Mononuclear cell (primary cell): ENCODE results near the gene COL10A1. TPM values are rescaled to one million over a fixed set of nuclear protein-coding genes. Genes with fewer than 3 reads are reported as not detected.
"Not testable (repeated sequence)": the region's sequence is repeated elsewhere in the genome, so short reads cannot be mapped to it uniquely, and the experiment has no call there.

Source experiments
- H3K27me3 ChIP-seq: 2 replicates; pipeline ENCODE4 v1.6.0; 2011; ENCODE audit warnings: low read length, control low read depth; ENCODE audit not compliant: insufficient read depth
- H3K4me1 ChIP-seq: 2 replicates; pipeline ENCODE4 v1.5.1; 2011; ENCODE audit warnings: mild to moderate bottlenecking, low read length, control low read depth; ENCODE audit not compliant: insufficient read depth
- H3K4me3 ChIP-seq: 2 replicates; pipeline ENCODE4 v1.5.1; 2011; ENCODE audit warnings: mild to moderate bottlenecking, low read length, moderate library complexity
- H3K9me3 ChIP-seq: 2 replicates; pipeline ENCODE4 v1.5.1; 2011; ENCODE audit warnings: low read depth, mild to moderate bottlenecking, control low read depth, low read length
- total RNA-seq: library from RNA; depleted of rRNA; stranded (reverse); fragments of >200 nt; gene quantifications from one replicate; pipeline ENCODE4 v1.2.3, GENCODE V29; 2012

COL10A1 gene
- total RNA-seq, 1 donor = 0.31 TPM

GRCh38 chr6:116104636-116105035 lies 21.3 kb downstream of the COL10A1 start:
- peaks cover 30% of the 10 kb centered on the region for H3K4me1 ChIP-seq
- no peak overlapping the region for H3K4me3 ChIP-seq
- H3K27me3 ChIP-seq = no peaks in the 10 kb centered on the region
- no peaks in the 10 kb centered on the region for H3K9me3 ChIP-seq

GRCh38 chr6:116102873-116103272 lies 23.1 kb downstream of the COL10A1 start:
- Histone ChIP-seq H3K9me3 (no peaks in the 10 kb centered on the region), H3K4me3 (no peak overlapping the region), H3K27me3 (no peaks in the 10 kb centered on the region), H3K4me1 (peaks cover 30% of the 10 kb centered on the region)

GRCh38 chr6:116101790-116102189 lies 24.1 kb downstream of the COL10A1 start:
- H3K27me3 ChIP-seq = no peaks in the 10 kb centered on the region
- H3K9me3 ChIP-seq = no peaks in the 10 kb centered on the region
- H3K4me3 ChIP-seq = peak overlapping the region; percentile 65
- peaks cover 30% of the 10 kb centered on the region for H3K4me1 ChIP-seq

- H3K27me3 ChIP-seq = no peaks in the 10 kb centered on the region
- no peaks in the 10 kb centered on the region for H3K9me3 ChIP-seq
- H3K4me1 ChIP-seq = peaks cover 30% of the 10 kb centered on the region
- H3K4me3 ChIP-seq = peak overlapping the region; percentile 65
These were observed 24.6 kb downstream of the COL10A1 start for GRCh38 chr6:116101302-116101718.

- Histone ChIP-seq H3K4me1 (peaks cover 30% of the 10 kb centered on the region), H3K27me3 (no peaks in the 10 kb centered on the region), H3K9me3 (no peaks in the 10 kb centered on the region), H3K4me3 (peak within 1 kb of the TSS; percentile 65)
These were observed 25.3 kb downstream of the COL10A1 start, which contains the start of gene NT5DC1 for GRCh38 chr6:116100419-116101301. TSS of gene NT5DC1 (plus strand) at chr6:116100853. CDS start at chr6:116100931, 78 bp downstream.

GRCh38 chr6:116099036-116099435 lies 26.9 kb downstream of the COL10A1 start:
- H3K27me3 ChIP-seq = no peaks in the 10 kb centered on the region
- H3K9me3 ChIP-seq = no peaks in the 10 kb centered on the region
- H3K4me3 ChIP-seq = no peak overlapping the region
- H3K4me1 ChIP-seq = peaks cover 26% of the 10 kb centered on the region

GRCh38 chr6:116096979-116097816 lies 28.7 kb downstream of the COL10A1 start:
- Histone ChIP-seq H3K9me3 (no peaks in the 10 kb centered on the region), H3K4me3 (no peak overlapping the region), H3K4me1 (peaks cover 16% of the 10 kb centered on the region), H3K27me3 (no peaks in the 10 kb centered on the region)

- H3K9me3 ChIP-seq, H3K4me3 ChIP-seq, H3K4me1 ChIP-seq, H3K27me3 ChIP-seq: not testable (repeated sequence)
These were observed 29.7 kb downstream of the COL10A1 start for GRCh38 chr6:116096048-116096759.

GRCh38 chr6:116094041-116094440 lies 31.9 kb downstream of the COL10A1 start:
- Histone ChIP-seq H3K27me3 (no peaks in the 10 kb centered on the region), H3K4me1 (no peaks in the 10 kb centered on the region), H3K9me3 (no peaks in the 10 kb centered on the region), H3K4me3 (no peak overlapping the region)

GRCh38 chr6:116090251-116090650 lies 35.7 kb downstream of the COL10A1 start:
- no peaks in the 10 kb centered on the region for H3K4me1 ChIP-seq
- H3K4me3 ChIP-seq = no peak overlapping the region
- no peaks in the 10 kb centered on the region for H3K9me3 ChIP-seq
- no peaks in the 10 kb centered on the region for H3K27me3 ChIP-seq

- no peak overlapping the region for H3K4me3 ChIP-seq
- H3K4me1 ChIP-seq = no peaks in the 10 kb centered on the region
- H3K9me3 ChIP-seq = no peaks in the 10 kb centered on the region
- no peaks in the 10 kb centered on the region for H3K27me3 ChIP-seq
These were observed 37.0 kb downstream of the COL10A1 start for GRCh38 chr6:116088946-116089345.

- Histone ChIP-seq H3K9me3 (no peaks in the 10 kb centered on the region), H3K27me3 (no peaks in the 10 kb centered on the region), H3K4me3 (no peak overlapping the region), H3K4me1 (no peaks in the 10 kb centered on the region)
These were observed 38.4 kb downstream of the COL10A1 start for GRCh38 chr6:116087437-116088027.

- no peaks in the 10 kb centered on the region for H3K9me3 ChIP-seq
- H3K4me3 ChIP-seq = no peak overlapping the region
- peaks cover 2% of the 10 kb centered on the region for H3K27me3 ChIP-seq
- H3K4me1 ChIP-seq = no peaks in the 10 kb centered on the region
These were observed 41.6 kb downstream of the COL10A1 start for GRCh38 chr6:116084284-116084683.

- no peak overlapping the region for H3K4me3 ChIP-seq
- H3K4me1 ChIP-seq = no peaks in the 10 kb centered on the region
- no peaks in the 10 kb centered on the region for H3K9me3 ChIP-seq
- peaks cover 2% of the 10 kb centered on the region for H3K27me3 ChIP-seq
These were observed 42.9 kb downstream of the COL10A1 start for GRCh38 chr6:116083052-116083451.
